H9 (cell line): Measurements from ENCODE around the gene SIGLEC10. TPM values are rescaled to one million over a fixed set of nuclear protein-coding genes. Genes with fewer than 3 reads are reported as not detected.
"Not testable (repeated sequence)": the region's sequence is repeated elsewhere in the genome, so short reads cannot be mapped to it uniquely, and the experiment has no call there.

ENCODE experiments used
- DNase-seq: peaks from one replicate; pipeline ENCODE4 v3.0.0-alpha.2; 2017
- H2AFZ ChIP-seq: one replicate; pipeline ENCODE4 v1.6.1; 2013; ENCODE audit warnings: mild to moderate bottlenecking, low read length, control low read depth, moderate library complexity
- H2AK5ac ChIP-seq: 2 replicates; pipeline ENCODE4 v1.6.1; 2013; ENCODE audit warnings: low read length, control low read depth, mixed read lengths; ENCODE audit not compliant: insufficient read length
- H2BK120ac ChIP-seq: one replicate; pipeline ENCODE4 v1.6.1; 2013; ENCODE audit warnings: low read depth, mild to moderate bottlenecking, low read length, control low read depth, inconsistent platforms; ENCODE audit not compliant: poor library complexity, severe bottlenecking
- H2BK12ac ChIP-seq: 2 replicates; pipeline ENCODE4 v1.6.1; 2013; ENCODE audit warnings: low read length, control low read depth, mixed read lengths, low read depth; ENCODE audit not compliant: insufficient read length
- H2BK15ac ChIP-seq: 2 replicates; pipeline ENCODE4 v1.6.1; 2013; ENCODE audit warnings: low read depth, low read length, control low read depth
- H2BK20ac ChIP-seq: one replicate; pipeline ENCODE4 v1.6.1; 2013; ENCODE audit warnings: low read depth, mild to moderate bottlenecking, low read length, control low read depth, inconsistent platforms; ENCODE audit not compliant: poor library complexity, severe bottlenecking
- H2BK5ac ChIP-seq: 2 replicates; pipeline ENCODE4 v1.6.1; 2013; ENCODE audit warnings: low read length, control low read depth, mixed read lengths; ENCODE audit not compliant: insufficient read length
- H3K14ac ChIP-seq: 2 replicates; pipeline ENCODE4 v1.6.1; 2013; ENCODE audit warnings: low read length, control low read depth; ENCODE audit not compliant: insufficient read depth
- H3K18ac ChIP-seq: 2 replicates; pipeline ENCODE4 v1.6.1; 2013; ENCODE audit warnings: low read depth, mild to moderate bottlenecking, mixed read lengths, low read length, control low read depth; ENCODE audit not compliant: insufficient read length
- H3K23ac ChIP-seq: 2 replicates; pipeline ENCODE4 v1.6.1; 2013; ENCODE audit warnings: low read length, control low read depth, mixed read lengths, low read depth; ENCODE audit not compliant: insufficient read length
- H3K23me2 ChIP-seq: 2 replicates; pipeline ENCODE4 v1.6.1; 2013; ENCODE audit warnings: low read depth, mild to moderate bottlenecking, mixed read lengths, low read length, control low read depth; ENCODE audit not compliant: insufficient read length, poor library complexity, severe bottlenecking
- H3K27ac ChIP-seq: 2 replicates; pipeline ENCODE4 v1.5.1; 2013; ENCODE audit warnings: low read length, control low read depth, mixed read lengths, low read depth; ENCODE audit not compliant: insufficient read length
- H3K27me3 ChIP-seq: 2 replicates; pipeline ENCODE4 v1.6.1; 2013; ENCODE audit warnings: low read length, control low read depth, inconsistent platforms; ENCODE audit not compliant: insufficient read depth
- H3K4ac ChIP-seq: 2 replicates; pipeline ENCODE4 v1.6.1; 2013; ENCODE audit warnings: low read depth, mild to moderate bottlenecking, control low read depth, inconsistent platforms, low read length, moderate library complexity
- H3K4me1 ChIP-seq: 2 replicates; pipeline ENCODE4 v1.6.1; 2013; ENCODE audit warnings: low read length, control low read depth, inconsistent platforms; ENCODE audit not compliant: insufficient read depth
- H3K4me2 ChIP-seq: 2 replicates; pipeline ENCODE4 v1.6.1; 2013; ENCODE audit warnings: low read length, control low read depth, mixed read lengths; ENCODE audit not compliant: insufficient read length, insufficient read depth
- H3K56ac ChIP-seq: 2 replicates; pipeline ENCODE4 v1.6.1; 2013; ENCODE audit warnings: low read depth, mild to moderate bottlenecking, mixed read lengths, low read length, control low read depth; ENCODE audit not compliant: insufficient read length
- H3K79me1 ChIP-seq: 2 replicates; pipeline ENCODE4 v1.6.1; 2013; ENCODE audit warnings: low read depth, mild to moderate bottlenecking, moderate library complexity, low read length, control low read depth, inconsistent platforms; ENCODE audit not compliant: insufficient read depth, poor library complexity, severe bottlenecking
- H3K79me2 ChIP-seq: 2 replicates; pipeline ENCODE4 v1.6.1; 2013; ENCODE audit warnings: low read length, control low read depth, inconsistent platforms; ENCODE audit not compliant: insufficient read depth
- H3K9ac ChIP-seq: 2 replicates; pipeline ENCODE4 v1.6.1; 2013; ENCODE audit warnings: low read length, control low read depth, mixed read lengths; ENCODE audit not compliant: insufficient read length; ENCODE audit errors: extremely low read depth
- H3K9me3 ChIP-seq: one replicate; pipeline ENCODE4 v1.6.1; 2013; ENCODE audit warnings: low read depth, low read length, inconsistent platforms; ENCODE audit not compliant: control insufficient read depth
- H3T11ph ChIP-seq: one replicate; pipeline ENCODE4 v1.6.1; 2013; ENCODE audit warnings: mild to moderate bottlenecking, low read length, control low read depth, inconsistent platforms
- H4K20me1 ChIP-seq: one replicate; pipeline ENCODE4 v1.6.1; 2013; ENCODE audit not compliant: control insufficient read depth, insufficient read length, insufficient read depth
- H4K5ac ChIP-seq: 2 replicates; pipeline ENCODE4 v1.6.1; 2013; ENCODE audit warnings: low read depth, mild to moderate bottlenecking, mixed read lengths, low read length, control low read depth; ENCODE audit not compliant: insufficient read length
- H4K8ac ChIP-seq: replicated peaks from 2 replicates; pipeline ENCODE4 v1.6.1; 2013; ENCODE audit warnings: low read length, control low read depth, mixed read lengths, low read depth; ENCODE audit not compliant: insufficient read length
- H4K91ac ChIP-seq: 2 replicates; pipeline ENCODE4 v1.6.1; 2013; ENCODE audit warnings: low read depth, mild to moderate bottlenecking, moderate library complexity, mixed read lengths, low read length, control low read depth; ENCODE audit not compliant: insufficient read length
- H3K27ac Mint-ChIP-seq, 3 experiments: 2 replicates in 2 of 3; 3 replicates in 1 of 3; pipeline ENCODE4 v1.8.0; 2020 to 2021; ENCODE audit warnings: mixed read lengths in 3 of 3, mild to moderate bottlenecking in 1 of 3, moderate library complexity in 1 of 3
- H3K27me3 Mint-ChIP-seq: 2 replicates; pipeline ENCODE4 v1.8.0; 2021; ENCODE audit warnings: low read depth, mild to moderate bottlenecking, moderate library complexity, mixed read lengths
- H3K36me3 Mint-ChIP-seq, 3 experiments: 2 replicates in 2 of 3; 3 replicates in 1 of 3; pipeline ENCODE4 v1.8.0; 2020 to 2021; ENCODE audit warnings: low read depth in 3 of 3, mixed read lengths in 3 of 3; ENCODE audit not compliant: insufficient read depth in 1 of 3
- H3K4me1 Mint-ChIP-seq, 2 experiments: 2 replicates each; pipeline ENCODE4 v1.8.0; 2020; ENCODE audit warnings: mixed read lengths in 2 of 2
- H3K4me3 Mint-ChIP-seq, 2 experiments: 2 replicates in 1 of 2; 3 replicates in 1 of 2; pipeline ENCODE4 v1.8.0; 2020 to 2021; ENCODE audit warnings: mild to moderate bottlenecking in 2 of 2, mixed read lengths in 2 of 2, moderate library complexity in 1 of 2
- H3K9me3 Mint-ChIP-seq, 2 experiments: 2 replicates in 1 of 2; 3 replicates in 1 of 2; pipeline ENCODE4 v1.8.0; 2020; ENCODE audit warnings: mild to moderate bottlenecking in 2 of 2, mixed read lengths in 2 of 2, moderate library complexity in 1 of 2
- WGBS: extraction: QIAGEN DNeasy Blood & Tissue Kit; methylation state at CpG from one replicate; pipeline ENCODE4 v1.1.7; 2013; ENCODE audit warnings: missing lambda C conversion rate, low lambda C conversion rate, mixed read lengths; ENCODE audit not compliant: insufficient read length; ENCODE audit errors: extremely low coverage; 5-methylcytosine and 5-hydroxymethylcytosine counted together
- total RNA-seq: library from RNA; stranded (reverse); gene quantifications from 2 replicates; pipeline ENCODE4 v1.2.1, GENCODE V29; 2021
- TF ChIP-seq, protein P1 (sequence below): fragments of 200-600 bp; sonication (generic); conservative IDR thresholded peaks from 3 replicates; pipeline ENCODE4 v1.8.0; 2021; ENCODE audit warnings: antibody characterized with exemption, mild to moderate bottlenecking

SIGLEC10 gene
- total RNA-seq, 1 experiment from 2014 or later, result not detected

DNA sequence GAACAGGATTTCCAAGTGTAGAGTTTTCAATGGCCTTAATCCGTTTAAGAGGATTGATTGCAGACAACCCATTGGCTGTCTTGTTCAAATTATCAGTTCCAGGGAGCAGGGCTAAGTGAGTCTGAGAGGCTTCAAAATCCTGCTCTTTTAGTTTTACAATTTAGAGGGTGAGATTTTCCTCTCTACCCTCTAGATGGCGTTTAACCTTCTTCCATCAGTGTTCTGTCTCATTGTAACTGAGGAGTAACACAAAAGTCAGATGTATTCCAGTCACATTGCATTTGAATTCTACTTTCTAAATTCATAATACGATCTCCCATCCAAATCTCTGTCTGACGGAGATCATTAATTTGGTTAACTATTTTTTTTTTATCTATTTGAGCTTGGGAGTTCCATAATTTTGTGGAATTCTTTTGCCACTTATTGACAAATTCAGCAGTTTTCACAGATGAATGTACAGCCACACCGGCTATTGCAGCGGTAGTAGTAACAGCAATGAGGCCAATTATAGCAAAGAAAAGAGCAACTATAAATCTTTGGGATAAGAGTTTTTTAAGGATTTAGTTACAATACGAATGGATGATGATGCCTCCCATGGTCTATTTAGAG is 19.2 kb downstream of the SIGLEC10 start:
- H2AK5ac ChIP-seq, result no peak overlapping the region
- peaks cover 13% of the 10 kb centered on the region for H3K9me3 ChIP-seq
- H2BK5ac ChIP-seq, result no peak overlapping the region
- H3K4me2 ChIP-seq, result no peak overlapping the region
- no peak overlapping the region for H4K91ac ChIP-seq
- H3K79me2 ChIP-seq, result no peaks in the 10 kb centered on the region
- Mint-ChIP-seq H3K4me1 (peaks cover 19 to 33% of the 10 kb centered on the region in 2 experiments), H3K36me3 (peaks cover 26 to 46% (median 28%) of the 10 kb centered on the region in 3 experiments), H3K9me3 (peaks cover 26 to 29% of the 10 kb centered on the region in 2 experiments), H3K4me3 (no peak overlapping the region), H3K27me3 (peaks cover 7% of the 10 kb centered on the region; the same call in 1 of the 2 replicates), H3K27ac (0 out of 7 replicates have a peak overlapping the region, but pooled peaks of 1 of the 3 experiments have one; percentile 61)
- H3K4ac ChIP-seq, result no peak overlapping the region
- TF ChIP-seq, protein P1, sequence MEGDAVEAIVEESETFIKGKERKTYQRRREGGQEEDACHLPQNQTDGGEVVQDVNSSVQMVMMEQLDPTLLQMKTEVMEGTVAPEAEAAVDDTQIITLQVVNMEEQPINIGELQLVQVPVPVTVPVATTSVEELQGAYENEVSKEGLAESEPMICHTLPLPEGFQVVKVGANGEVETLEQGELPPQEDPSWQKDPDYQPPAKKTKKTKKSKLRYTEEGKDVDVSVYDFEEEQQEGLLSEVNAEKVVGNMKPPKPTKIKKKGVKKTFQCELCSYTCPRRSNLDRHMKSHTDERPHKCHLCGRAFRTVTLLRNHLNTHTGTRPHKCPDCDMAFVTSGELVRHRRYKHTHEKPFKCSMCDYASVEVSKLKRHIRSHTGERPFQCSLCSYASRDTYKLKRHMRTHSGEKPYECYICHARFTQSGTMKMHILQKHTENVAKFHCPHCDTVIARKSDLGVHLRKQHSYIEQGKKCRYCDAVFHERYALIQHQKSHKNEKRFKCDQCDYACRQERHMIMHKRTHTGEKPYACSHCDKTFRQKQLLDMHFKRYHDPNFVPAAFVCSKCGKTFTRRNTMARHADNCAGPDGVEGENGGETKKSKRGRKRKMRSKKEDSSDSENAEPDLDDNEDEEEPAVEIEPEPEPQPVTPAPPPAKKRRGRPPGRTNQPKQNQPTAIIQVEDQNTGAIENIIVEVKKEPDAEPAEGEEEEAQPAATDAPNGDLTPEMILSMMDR, result peak; percentile 69
- no peaks in the 10 kb centered on the region for H3K27me3 ChIP-seq
- no peak overlapping the region for H2BK15ac ChIP-seq
- no peak overlapping the region for H3K9ac ChIP-seq
- H2BK12ac ChIP-seq, result no peak overlapping the region
- H2BK20ac ChIP-seq, result no peak overlapping the region
- H4K5ac ChIP-seq, result no peak overlapping the region
- no peak overlapping the region for H3K14ac ChIP-seq
- no peak overlapping the region for H4K8ac ChIP-seq
- no peaks in the 10 kb centered on the region for H3K79me1 ChIP-seq
- no peak overlapping the region for H3K56ac ChIP-seq
- H3K27ac ChIP-seq, result no peak overlapping the region
- H2AFZ ChIP-seq, result no peak overlapping the region
- H3K23me2 ChIP-seq, result peaks cover 8% of the 10 kb centered on the region
- no peak overlapping the region for H3K18ac ChIP-seq
- no peaks in the 10 kb centered on the region for H3K4me1 ChIP-seq
- DNase-seq, result no peak
- H4K20me1 ChIP-seq, result no peaks in the 10 kb centered on the region
- no peak overlapping the region for H3T11ph ChIP-seq
- no CpG with 5 or more reads among the region's 7 CpGs for WGBS
- no peak overlapping the region for H3K23ac ChIP-seq
- H2BK120ac ChIP-seq, result no peak overlapping the region

DNA sequence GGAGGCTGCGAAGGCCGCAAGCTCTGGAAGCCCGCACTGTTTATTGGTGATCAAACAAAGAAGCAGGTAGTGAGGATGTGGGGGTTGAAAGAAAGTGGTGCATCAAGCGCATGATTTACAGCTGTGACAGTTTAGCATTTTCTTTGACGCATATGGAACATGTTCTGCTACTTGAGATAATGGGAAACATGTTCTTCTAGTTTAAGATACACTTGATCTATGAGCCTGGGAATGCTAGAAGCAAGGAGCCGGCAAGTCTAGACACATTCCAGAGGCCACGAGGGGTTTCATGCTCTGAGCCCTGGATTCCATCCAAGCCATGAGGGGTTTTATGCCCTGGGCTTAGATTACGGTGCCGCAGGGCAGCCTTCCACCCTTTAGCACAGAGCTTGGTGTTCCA is 20.0 kb downstream of the SIGLEC10 start:
- Mint-ChIP-seq H3K9me3 (peaks cover 19 to 22% of the 10 kb centered on the region in 2 experiments), H3K4me1 (peaks cover 19 to 33% of the 10 kb centered on the region in 2 experiments), H3K36me3 (peaks cover 18 to 38% (median 21%) of the 10 kb centered on the region in 3 experiments), H3K27ac (peak overlapping the region in 2 of 3 experiments; percentile 24 to 61; a peak in 3 of 7 replicates)
- H3K9ac ChIP-seq, H2BK15ac ChIP-seq, H3K23ac ChIP-seq, H3K27me3 Mint-ChIP-seq, H3K14ac ChIP-seq, H3K4me1 ChIP-seq, H4K91ac ChIP-seq, H3K79me2 ChIP-seq, H2BK20ac ChIP-seq, H4K8ac ChIP-seq, H3K4ac ChIP-seq, H4K20me1 ChIP-seq, H2AFZ ChIP-seq, H3K18ac ChIP-seq, H2BK12ac ChIP-seq, H2AK5ac ChIP-seq, DNase-seq, H3K9me3 ChIP-seq, H3K56ac ChIP-seq, H2BK120ac ChIP-seq, H3K27ac ChIP-seq, H3K4me3 Mint-ChIP-seq, H3K4me2 ChIP-seq, H3K23me2 ChIP-seq, H3T11ph ChIP-seq, H3K79me1 ChIP-seq, H4K5ac ChIP-seq, H2BK5ac ChIP-seq, H3K27me3 ChIP-seq: not testable (repeated sequence)
- no CpG with 5 or more reads among the region's 9 CpGs for WGBS
